Liver (tissue), 3 donors: ENCODE results near the gene PIEZO1.

ENCODE experiments used
- CTCF ChIP-seq: fragments of 150-350 bp; IDR thresholded peaks from 2 replicates; pipeline ENCODE4 v1.5.1; 2017; ENCODE audit warnings: improper control_type of control experiment, low read depth, low read length; ENCODE audit not compliant: missing input control
- EGR1 ChIP-seq, 2 donors: IDR thresholded peaks; 2 replicates each; pipeline ENCODE4 v1.6.1; 2016 to 2018; ENCODE audit warnings: antibody characterized with exemption in 2 of 2, low read depth in 2 of 2
- FOXA1 ChIP-seq: IDR thresholded peaks from 2 replicates; pipeline ENCODE4 v1.6.1; 2016; ENCODE audit warnings: antibody characterized with exemption
- GABPA ChIP-seq, 2 donors: IDR thresholded peaks in 1 of 2; conservative IDR thresholded peaks in 1 of 2; 2 replicates each; pipeline ENCODE4 v1.6.1; 2016; ENCODE audit warnings: antibody characterized with exemption in 2 of 2, mild to moderate bottlenecking in 1 of 2, moderate library complexity in 1 of 2
- HNF4A ChIP-seq, 2 donors: conservative IDR thresholded peaks; 2 replicates each; pipeline ENCODE4 v1.6.1; 2016; ENCODE audit warnings: antibody characterized with exemption in 2 of 2, mild to moderate bottlenecking in 2 of 2
- JUND ChIP-seq, 2 donors: IDR thresholded peaks; 2 replicates each; pipeline ENCODE4 v1.6.1; 2016; ENCODE audit warnings: antibody characterized with exemption in 2 of 2
- MAX ChIP-seq: IDR thresholded peaks from 2 replicates; pipeline ENCODE4 v1.6.1; 2016; ENCODE audit warnings: antibody characterized with exemption
- RAD21 ChIP-seq, 2 donors: IDR thresholded peaks; 2 replicates each; pipeline ENCODE4 v1.6.1; 2016; ENCODE audit warnings: antibody characterized with exemption in 2 of 2, mild to moderate bottlenecking in 2 of 2
- REST ChIP-seq: IDR thresholded peaks from 2 replicates; pipeline ENCODE4 v1.6.1; 2016; ENCODE audit warnings: antibody characterized with exemption, mild to moderate bottlenecking
- SP1 ChIP-seq: IDR thresholded peaks from 2 replicates; pipeline ENCODE4 v1.6.1; 2018; ENCODE audit warnings: antibody characterized with exemption, mild to moderate bottlenecking
- TAF1 ChIP-seq: conservative IDR thresholded peaks from 2 replicates; pipeline ENCODE4 v1.6.1; 2016; ENCODE audit warnings: antibody characterized with exemption, mild to moderate bottlenecking
- YY1 ChIP-seq: IDR thresholded peaks from 2 replicates; pipeline ENCODE4 v1.6.1; 2016; ENCODE audit warnings: antibody characterized with exemption, mild to moderate bottlenecking
- donor health status: healthy.
- donor health status: healthy.

DNA sequence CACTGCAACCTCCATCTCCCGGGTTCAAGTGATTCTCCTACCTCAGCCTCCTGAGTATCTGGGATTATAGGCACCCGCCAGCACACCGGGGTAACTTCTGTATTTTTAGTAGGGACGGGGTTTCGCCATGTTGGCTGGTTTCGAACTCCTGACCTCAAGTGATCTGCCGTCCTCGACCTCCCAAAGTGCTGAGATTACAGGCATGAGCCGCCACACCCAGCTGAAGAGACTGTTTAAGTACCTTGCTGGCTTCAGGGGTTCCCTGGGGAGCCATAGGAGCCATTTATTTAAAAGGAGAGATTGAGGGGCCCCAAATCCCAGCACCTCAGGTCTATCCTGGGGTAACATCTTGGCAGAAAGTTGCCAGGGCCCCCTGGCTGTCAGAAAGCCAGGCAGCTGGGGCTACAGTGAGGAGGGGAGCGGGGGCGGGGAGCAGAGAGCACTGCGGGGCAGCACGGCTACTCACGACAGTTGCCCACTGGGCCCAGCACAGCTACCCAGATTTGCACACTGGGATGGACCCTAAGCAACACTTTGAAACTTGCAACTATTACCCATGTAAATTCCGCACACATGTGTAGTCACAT, 100.4 kb downstream of the PIEZO1 start:
- no peak for TF ChIP-seq CTCF
- TF ChIP-seq MAX, result no peak
- TF ChIP-seq JUND (IDR thresholded peaks at IDR 0.05), result no peak
- no peak for TF ChIP-seq TAF1
- no peak for TF ChIP-seq YY1
- TF ChIP-seq FOXA1, result no peak
- TF ChIP-seq REST, result no peak
- no peak for TF ChIP-seq GABPA (IDR thresholded peaks at IDR 0.05 in 1 of 2, conservative IDR thresholded peaks at IDR 0.05 in 1 of 2)
- TF ChIP-seq RAD21 (IDR thresholded peaks at IDR 0.05), result no peak
- no peak for TF ChIP-seq EGR1 (IDR thresholded peaks at IDR 0.05; ENCODE audit: low read depth in 2 of 2)
- no peak for TF ChIP-seq SP1
- TF ChIP-seq HNF4A (conservative IDR thresholded peaks at IDR 0.05), result no peak
